SIG-M5 (cell line): ENCODE results near the gene PHLPP1.

Experiments
- DNase-seq: peaks from one replicate; lab custom pipeline; 2025; lab: John Stamatoyannopoulos, UW

PHLPP1 gene

GRCh38 chr18:63016270-63016669, 300.9 kb downstream of the PHLPP1 start:
- DNase-seq = no peak

GRCh38 chr18:63017076-63017475, 301.7 kb downstream of the PHLPP1 start:
- no peak for DNase-seq

GRCh38 chr18:63017977-63018376, 302.6 kb downstream of the PHLPP1 start:
- DNase-seq = no peak

DNA sequence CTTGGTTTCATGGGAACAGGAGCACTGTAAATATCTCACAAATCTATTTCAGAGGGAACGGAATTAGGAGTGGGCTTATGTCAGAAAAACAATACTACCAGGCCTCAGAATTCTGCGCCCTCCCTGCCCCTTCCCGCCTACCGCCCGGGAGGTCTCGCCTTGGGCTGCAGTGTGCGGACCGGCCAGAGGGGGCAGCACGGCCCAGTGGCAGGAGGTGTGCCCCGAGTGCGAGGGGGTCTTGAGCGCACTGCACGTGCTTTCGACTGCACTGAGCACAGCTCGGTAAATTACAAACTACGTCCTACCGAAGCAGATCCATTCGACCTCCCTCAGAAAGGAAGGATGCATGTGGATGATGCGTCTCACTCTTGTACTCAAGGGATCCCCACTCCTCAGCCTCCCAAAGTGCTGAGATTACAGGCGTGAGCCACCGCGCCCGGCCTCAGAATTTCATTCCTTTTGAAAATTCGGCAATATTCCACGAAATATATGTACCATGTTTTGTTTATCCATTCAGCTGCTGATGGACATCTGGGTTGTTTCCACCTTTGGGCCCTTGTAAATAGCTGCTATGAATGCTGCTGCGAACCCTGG, 307.2 kb downstream of the PHLPP1 start:
- DNase-seq = no peak

GRCh38 chr18:63025251-63026090, 310.1 kb downstream of the PHLPP1 start:
- DNase-seq = no peak

- DNase-seq = no peak
These were observed 313.0 kb downstream of the PHLPP1 start for GRCh38 chr18:63028380-63028779.
